ENCODE measurements around the gene UBL4B.

Gene UBL4B

DNA sequence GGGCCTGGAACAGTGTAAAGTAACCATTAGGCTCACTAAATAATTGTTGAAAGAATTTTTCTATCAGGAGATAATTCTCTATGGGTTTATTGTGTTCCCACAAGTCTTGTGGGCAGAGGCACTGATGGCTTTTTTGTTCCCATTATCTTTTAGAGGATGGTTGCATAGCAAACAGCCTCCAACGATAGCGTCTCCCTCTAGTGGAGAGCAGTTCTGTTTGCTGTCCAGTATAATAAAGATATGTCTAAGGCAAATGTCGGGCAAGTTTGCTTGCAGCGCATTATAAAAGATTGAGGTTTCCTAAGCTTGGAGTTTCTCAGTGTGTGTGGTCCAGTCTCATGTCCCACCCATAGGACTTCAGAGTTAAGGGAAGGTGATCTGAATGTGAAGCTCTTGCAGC lies 36.7 kb downstream of the UBL4B start:
- TF ChIP-seq, protein P1, sequence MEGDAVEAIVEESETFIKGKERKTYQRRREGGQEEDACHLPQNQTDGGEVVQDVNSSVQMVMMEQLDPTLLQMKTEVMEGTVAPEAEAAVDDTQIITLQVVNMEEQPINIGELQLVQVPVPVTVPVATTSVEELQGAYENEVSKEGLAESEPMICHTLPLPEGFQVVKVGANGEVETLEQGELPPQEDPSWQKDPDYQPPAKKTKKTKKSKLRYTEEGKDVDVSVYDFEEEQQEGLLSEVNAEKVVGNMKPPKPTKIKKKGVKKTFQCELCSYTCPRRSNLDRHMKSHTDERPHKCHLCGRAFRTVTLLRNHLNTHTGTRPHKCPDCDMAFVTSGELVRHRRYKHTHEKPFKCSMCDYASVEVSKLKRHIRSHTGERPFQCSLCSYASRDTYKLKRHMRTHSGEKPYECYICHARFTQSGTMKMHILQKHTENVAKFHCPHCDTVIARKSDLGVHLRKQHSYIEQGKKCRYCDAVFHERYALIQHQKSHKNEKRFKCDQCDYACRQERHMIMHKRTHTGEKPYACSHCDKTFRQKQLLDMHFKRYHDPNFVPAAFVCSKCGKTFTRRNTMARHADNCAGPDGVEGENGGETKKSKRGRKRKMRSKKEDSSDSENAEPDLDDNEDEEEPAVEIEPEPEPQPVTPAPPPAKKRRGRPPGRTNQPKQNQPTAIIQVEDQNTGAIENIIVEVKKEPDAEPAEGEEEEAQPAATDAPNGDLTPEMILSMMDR (IDR thresholded peaks at IDR 0.05; ENCODE audit: extremely low read depth, insufficient read depth, missing control alignments), result no peak
- no peak for DNase-seq (ENCODE audit: low spot score)
- in situ Hi-C loops (cut with MboI; ENCODE audit: low pct_unique_long_range_greater_than_20kb, low sequenced_read_pairs, unreplicated experiment), result no loop called here

GRCh38 chr1:110150330-110151174 lies 38.3 kb downstream of the UBL4B start, which contains the start of gene SLC6A17:
Gene SLC6A17 (plus strand): TSS chr1:110150494. CDS start chr1:110166930, 16,436 bp downstream.
- in situ Hi-C loops (cut with MboI; ENCODE audit: low pct_unique_long_range_greater_than_20kb, low sequenced_read_pairs, unreplicated experiment), result no loop called here
- no peak for DNase-seq (ENCODE audit: low spot score)
- TF ChIP-seq, protein P1 (IDR thresholded peaks at IDR 0.05; ENCODE audit: extremely low read depth, insufficient read depth, missing control alignments), result no peak

GRCh38 chr1:110151175-110151669 lies 39.0 kb downstream of the UBL4B start:
- no peak for DNase-seq (ENCODE audit: low spot score)
- TF ChIP-seq, protein P1 (IDR thresholded peaks at IDR 0.05; ENCODE audit: extremely low read depth, insufficient read depth, missing control alignments), result no peak
- in situ Hi-C loops (cut with MboI; ENCODE audit: low pct_unique_long_range_greater_than_20kb, low sequenced_read_pairs, unreplicated experiment), result no loop called here

DNA sequence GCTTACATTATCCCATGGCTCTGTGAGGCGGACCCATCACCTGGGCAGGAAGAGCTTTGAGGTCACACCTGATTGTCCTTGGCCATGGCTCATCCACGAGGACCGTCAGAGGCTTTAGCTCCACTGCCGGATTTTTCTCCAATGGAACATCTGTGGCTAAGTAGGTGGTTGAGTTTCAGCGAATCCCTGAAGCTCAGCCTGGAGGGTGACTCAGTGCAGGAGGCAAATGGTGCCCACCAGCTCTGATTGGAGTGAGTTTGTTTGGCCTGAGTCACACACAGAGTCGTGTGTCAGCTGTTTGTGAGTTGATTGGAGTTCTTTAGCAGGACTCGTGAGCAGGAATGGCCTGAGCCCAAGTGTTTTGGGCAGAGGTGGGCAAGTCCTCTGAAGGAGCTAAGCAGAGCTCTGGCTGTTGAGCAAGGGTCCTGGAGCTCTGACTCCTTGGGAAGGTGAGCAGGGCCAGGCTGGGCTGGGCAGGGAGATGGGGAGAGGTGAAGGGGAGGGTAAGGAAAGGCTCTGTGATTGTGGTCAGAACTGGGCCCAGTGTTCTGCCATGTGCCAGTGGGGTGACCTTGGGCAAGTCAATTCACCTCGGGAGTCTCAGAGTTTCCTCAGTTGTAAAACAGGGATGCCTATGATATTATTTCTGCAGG lies 40.0 kb downstream of the UBL4B start:
- in situ Hi-C loops (cut with MboI; ENCODE audit: low pct_unique_long_range_greater_than_20kb, low sequenced_read_pairs, unreplicated experiment), result no loop called here
- no peak for DNase-seq (ENCODE audit: low spot score)
- TF ChIP-seq, protein P1 (IDR thresholded peaks at IDR 0.05; ENCODE audit: extremely low read depth, insufficient read depth, missing control alignments), result no peak

DNA sequence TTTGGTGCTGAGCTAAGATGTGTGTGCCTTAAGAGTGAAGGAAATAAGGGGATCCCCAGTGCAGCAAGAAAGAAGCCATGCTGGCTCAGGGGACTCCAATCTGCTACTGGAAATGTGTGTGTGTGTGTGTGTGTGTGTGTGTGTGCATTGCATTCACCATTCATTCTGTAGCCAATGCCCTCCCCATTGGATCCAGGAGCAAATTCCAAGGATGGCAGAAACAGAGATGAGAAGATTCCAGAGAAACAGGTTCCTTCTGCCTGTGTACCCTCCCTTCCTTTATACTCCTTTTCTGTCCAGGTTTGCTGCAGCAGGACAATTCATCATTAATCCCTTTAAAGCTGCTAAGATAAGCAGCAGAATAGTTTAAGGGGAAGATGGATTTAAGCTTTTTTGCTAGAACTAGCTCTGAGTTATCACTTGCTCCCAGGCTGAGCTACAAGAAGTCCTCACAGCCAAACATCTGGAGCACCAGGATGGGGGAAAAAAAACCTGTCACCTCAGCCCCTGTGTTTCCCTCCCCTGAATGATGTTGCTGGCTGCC lies 41.2 kb downstream of the UBL4B start:
- DNase-seq (ENCODE audit: low spot score), result no peak
- TF ChIP-seq, protein P1 (IDR thresholded peaks at IDR 0.05; ENCODE audit: extremely low read depth, insufficient read depth, missing control alignments), result no peak
- in situ Hi-C loops (cut with MboI; ENCODE audit: low pct_unique_long_range_greater_than_20kb, low sequenced_read_pairs, unreplicated experiment), result no loop called here

- peak; percentile 68 for DNase-seq (ENCODE audit: low spot score)
- in situ Hi-C loops (cut with MboI; ENCODE audit: low pct_unique_long_range_greater_than_20kb, low sequenced_read_pairs, unreplicated experiment), result no loop called here
- TF ChIP-seq, protein P1 (IDR thresholded peaks at IDR 0.05; ENCODE audit: extremely low read depth, insufficient read depth, missing control alignments), result no peak
Observed at GRCh38 chr1:110155878-110156522, 43.8 kb downstream of the UBL4B start.
